GM12878 (cell line): Measurements from ENCODE around the gene DPAGT1. TPM values are rescaled to one million over a fixed set of nuclear protein-coding genes. Genes with fewer than 3 reads are reported as not detected.

Experiments
- ATAC-seq: fragments of 200-7000 bp; cut with Tn5 transposase; 3 replicates; pipeline ENCODE4 v1.9.1; 2020; ENCODE audit warnings: mild to moderate bottlenecking, moderate library complexity
- BruUV-seq: library from RNA; stranded (reverse); fragments of 400-500 nt; replicated peaks from 2 replicates; lab custom pipeline; 2021; lab: Mats Ljungman, UMichigan
- CTCF ChIA-PET: fragments of 300-600 bp; sonication (Branson Sonifier 250); formaldehyde crosslinking; extraction: SDS; loops from one replicate; lab custom pipeline; 2021; ENCODE audit warnings: inconsistent platforms; lab: Yijun Ruan, JAX
- POLR2A ChIA-PET: fragments of 350-600 bp; formaldehyde crosslinking; extraction: SDS; loops from one replicate; lab custom pipeline; 2021; ENCODE audit warnings: inconsistent platforms; lab: Charles Lee
- RAD21 ChIA-PET: fragments of 300-600 bp; sonication (Branson Sonifier 250); formaldehyde crosslinking; loops from one replicate; lab custom pipeline; 2023; ENCODE audit warnings: antibody characterized with exemption; ENCODE audit not compliant: unreplicated experiment; lab: Charles Lee
- SMC1A ChIA-PET: fragments of 300-600 bp; sonication (Branson Sonifier 250); formaldehyde crosslinking; loops from one replicate; lab custom pipeline; 2023; ENCODE audit not compliant: unreplicated experiment, uncharacterized antibody; lab: Charles Lee
- DNase-seq: peaks from one replicate; pipeline ENCODE4 v3.0.0-alpha.2; 2011; ENCODE audit warnings: low read depth, low spot score
- FAIRE-seq: peaks from 3 replicates; lab custom pipeline; 2011; peaks lifted over from hg19 to GRCh38; lab: Jason Lieb, UNC
- H2AFZ ChIP-seq: 2 replicates; pipeline ENCODE4 v1.6.0; 2011; ENCODE audit warnings: low read depth, low read length, control low read depth; ENCODE audit not compliant: control insufficient read depth
- H3K27ac ChIP-seq: 2 replicates; pipeline ENCODE4 v1.5.1; 2011; ENCODE audit warnings: control low read depth; ENCODE audit not compliant: control insufficient read depth, insufficient read depth
- H3K27me3 ChIP-seq, 2 experiments: replicated peaks in 1 of 2; 2 replicates each; pipeline versions ENCODE4 v1.6.0 to v1.6.1; 2011; ENCODE audit warnings: low read length in 1 of 2; ENCODE audit not compliant: control insufficient read depth in 2 of 2, insufficient read depth in 2 of 2
- H3K36me3 ChIP-seq, 2 experiments: 2 replicates each; pipeline ENCODE4 v1.5.1; 2011; ENCODE audit warnings: low read length in 1 of 2; ENCODE audit not compliant: control insufficient read depth in 2 of 2, insufficient read depth in 2 of 2
- H3K4me1 ChIP-seq: 2 replicates; pipeline ENCODE4 v1.6.1; 2011; ENCODE audit warnings: mild to moderate bottlenecking, low read length, moderate library complexity, mixed read lengths; ENCODE audit not compliant: control insufficient read depth, insufficient read depth
- H3K4me2 ChIP-seq: 2 replicates; pipeline ENCODE4 v1.6.0; 2011; ENCODE audit warnings: control low read depth; ENCODE audit not compliant: control insufficient read depth, insufficient read depth
- H3K4me3 ChIP-seq: fragments of 200-600 bp; sonication (generic); 2 replicates; pipeline ENCODE4 v1.5.1; 2016
- H3K79me2 ChIP-seq: 2 replicates; pipeline ENCODE4 v1.6.0; 2011; ENCODE audit warnings: low read length; ENCODE audit not compliant: control insufficient read depth, insufficient read depth
- H3K9ac ChIP-seq: 2 replicates; pipeline ENCODE4 v1.8.0; 2011; ENCODE audit warnings: low read length, control low read depth, mixed read lengths; ENCODE audit not compliant: control insufficient read depth, insufficient read depth
- H3K9me3 ChIP-seq: replicated peaks from 3 replicates; pipeline ENCODE4 v1.5.1; 2011; ENCODE audit warnings: mild to moderate bottlenecking, low read length; ENCODE audit not compliant: control insufficient read depth, insufficient read depth
- H4K20me1 ChIP-seq: 2 replicates; pipeline ENCODE4 v1.6.0; 2011; ENCODE audit not compliant: control insufficient read depth, insufficient read depth
- PBX3 ChIP-seq: IDR thresholded peaks from 2 replicates; pipeline ENCODE4 v1.6.1; 2011; ENCODE audit warnings: mild to moderate bottlenecking, low read depth, low read length, moderate library complexity; ENCODE audit not compliant: insufficient replicate concordance
- RELB ChIP-seq: fragments of 450-650 bp; IDR thresholded peaks from 2 replicates; pipeline ENCODE4 v1.6.1; 2017; ENCODE audit warnings: low read depth, mild to moderate bottlenecking, moderate library complexity
- SUPT20H ChIP-seq: IDR thresholded peaks from 2 replicates; pipeline ENCODE4 v1.6.1; 2011; ENCODE audit warnings: low read depth, mild to moderate bottlenecking, low read length, moderate library complexity, borderline replicate concordance; ENCODE audit not compliant: control insufficient read depth
- ZBTB40 ChIP-seq: fragments of 450-650 bp; IDR thresholded peaks from 2 replicates; pipeline ENCODE4 v1.6.1; 2016; ENCODE audit warnings: mild to moderate bottlenecking, moderate library complexity, borderline replicate concordance
- WGBS: methylation state at CpG from one replicate; pipeline ENCODE4 v1.1.6; 2016; ENCODE audit warnings: low lambda C conversion rate; ENCODE audit not compliant: insufficient replicate concordance, insufficient coverage; ENCODE audit errors: missing lambda C conversion rate; 5-methylcytosine and 5-hydroxymethylcytosine counted together
- in situ Hi-C: fragments of 300-500 bp; cut with MboI; formaldehyde crosslinking; loops from 9 replicates; pipeline ENCODE4 v1.14.3; 2018; ENCODE audit warnings: mixed read lengths
- intact Hi-C: fragments of 100-400 bp; cut with micrococcal nuclease; formaldehyde crosslinking; loops from one replicate; pipeline ENCODE4 v1.14.2; 2022; ENCODE audit not compliant: unreplicated experiment
- polyA plus RNA-seq, 11 experiments: library from polyadenylated mRNA; depleted of rRNA in 4 of 11; unstranded in 6 of 11; stranded (reverse) in 5 of 11; fragments of >200 nt; fragmentation: Nextera tagmentation in 4 of 11; fragmentation: Illumina TruSeq in 1 of 11; extraction: Ambion mirVana in 4 of 11; extraction: Trizol in 1 of 11; gene quantifications; 1 replicate in 1 of 11; 2 replicates in 10 of 11; pipeline versions ENCODE4 v1.2.1 to v1.2.3, GENCODE V29; 2011 to 2016; ENCODE audit warnings: inconsistent platforms in 2 of 11, missing spikeins in 2 of 11, low read depth in 1 of 11
- total RNA-seq, 4 experiments: library from RNA; depleted of rRNA in 3 of 4; stranded (reverse); fragments of >200 nt in 3 of 4; fragmentation: Illumina TruSeq in 1 of 4; extraction: Trizol in 1 of 4; gene quantifications; 2 replicates each; pipeline versions ENCODE4 v1.2.1 to v1.2.3, GENCODE V29; 2013 to 2021

The DPAGT1 gene
- total and polyA plus RNA-seq, 10 of the 15 experiments (the other 5 are each of a cell fraction or from before 2014, with no cell fraction given), result 20.5 to 95.6 (median 54.3) TPM

- TF ChIP-seq ZBTB40, result peak; percentile 99
- peak; percentile 73 for TF ChIP-seq PBX3
Observed at GRCh38 chr11:119101759-119102423, at the start of gene DPAGT1 (continued).

GRCh38 chr11:119149786-119150275 lies 48.2 kb upstream of the DPAGT1 start:
- DNase-seq (no peak), FAIRE-seq (no peak), ATAC-seq (no peak)
- no peak overlapping the region for H2AFZ ChIP-seq
- H4K20me1 ChIP-seq, result no peaks in the 10 kb centered on the region
- no peak overlapping the region for H3K4me2 ChIP-seq
- POLR2A ChIA-PET, result interaction anchor here (0.6 kb wide), 1 partner anchor 20 kb away, joined by 7 read pairs; no protein-coding TSS in a partner anchor
- no peak overlapping the region for H3K9ac ChIP-seq
- no peak overlapping the region for H3K27ac ChIP-seq
- no peaks in the 10 kb centered on the region for H3K9me3 ChIP-seq
- H3K27me3 ChIP-seq, result peaks cover 12 to 17% of the 10 kb centered on the region in 2 experiments; a peak in 3 of 4 replicates
- H3K4me3 ChIP-seq, result no peak overlapping the region
- H3K36me3 ChIP-seq, result no peaks in the 10 kb centered on the region
- RAD21 ChIA-PET, result no interaction called here
- in situ Hi-C loops (no loop called here), intact Hi-C loops (loop anchor here (5.0 kb wide), 2 partner anchors 47 to 172 kb away; no protein-coding TSS in a partner anchor)
- H3K79me2 ChIP-seq, result no peaks in the 10 kb centered on the region
- no TSS peak for BruUV-seq
- 40% methylated on average over 26 of the region's 33 CpGs for WGBS
- CTCF ChIA-PET, result interaction anchor here (0.5 kb wide), 1 partner anchor 41 kb away, joined by 3 read pairs; no protein-coding TSS in a partner anchor
- TF ChIP-seq SUPT20H (no peak), RELB (no peak)
- TF ChIP-seq, all 136 proteins: peak for 0
- no peaks in the 10 kb centered on the region for H3K4me1 ChIP-seq
- SMC1A ChIA-PET, result no interaction called here
